GM19397 (cell line): ENCODE data around the gene MPP2.
"Not testable (repeated sequence)": the region's sequence is repeated elsewhere in the genome, so short reads cannot be mapped to it uniquely, and the experiment has no call there.

ENCODE experiments used
- ATAC-seq: cut with Tn5 transposase; IDR thresholded peaks from one replicate; pipeline ENCODE4 v1.9.1; 2021; ENCODE audit warnings: mild to moderate bottlenecking, moderate library complexity; ENCODE audit not compliant: unreplicated experiment

MPP2 gene

GRCh38 chr17:43877451-43878155, 29.7 kb downstream of the MPP2 start:
- no peak for ATAC-seq

GRCh38 chr17:43877031-43877430, 30.3 kb downstream of the MPP2 start:
- ATAC-seq, result no peak

GRCh38 chr17:43875476-43876147, 31.7 kb downstream of the MPP2 start:
- ATAC-seq, result no peak

- no peak for ATAC-seq
These were observed 33.0 kb downstream of the MPP2 start for GRCh38 chr17:43874293-43874692.

- ATAC-seq, result no peak
These were observed 33.5 kb downstream of the MPP2 start for GRCh38 chr17:43873815-43874214.

- ATAC-seq, result no peak
These were observed 34.2 kb downstream of the MPP2 start for GRCh38 chr17:43873091-43873490.

- ATAC-seq, result no peak
These were observed 35.2 kb downstream of the MPP2 start for GRCh38 chr17:43871946-43872690.

GRCh38 chr17:43869031-43869430, 38.3 kb downstream of the MPP2 start:
- ATAC-seq, result not testable (repeated sequence)

- ATAC-seq, result no peak
These were observed 38.9 kb downstream of the MPP2 start for GRCh38 chr17:43868226-43868994.

GRCh38 chr17:43864161-43864984, 43.0 kb downstream of the MPP2 start:
- ATAC-seq, result no peak

GRCh38 chr17:43861960-43862359, 45.4 kb downstream of the MPP2 start:
- no peak for ATAC-seq

GRCh38 chr17:43860927-43861622, 46.3 kb downstream of the MPP2 start:
- ATAC-seq, result no peak

- ATAC-seq, result no peak
These were observed 47.1 kb downstream of the MPP2 start for GRCh38 chr17:43860077-43860725.

GRCh38 chr17:43857957-43858600, 49.3 kb downstream of the MPP2 start:
- ATAC-seq, result no peak

- no peak for ATAC-seq
These were observed 50.2 kb downstream of the MPP2 start for GRCh38 chr17:43857141-43857540.

GRCh38 chr17:43856141-43856540, 51.2 kb downstream of the MPP2 start:
- ATAC-seq, result no peak

GRCh38 chr17:43855061-43855460, 52.3 kb downstream of the MPP2 start:
- ATAC-seq, result no peak

GRCh38 chr17:43854498-43854897, 52.8 kb downstream of the MPP2 start:
- ATAC-seq, result no peak

GRCh38 chr17:43853546-43853945, 53.8 kb downstream of the MPP2 start:
- ATAC-seq, result no peak
